ENCODE results near the gene FAM209B. TPM values are rescaled to one million over a fixed set of nuclear protein-coding genes. Genes with fewer than 3 reads are reported as not detected.

The FAM209B gene
- total RNA-seq, 1 donor from 2014 or later: not detected

GRCh38 chr20:56566621-56567020 lies 33.6 kb downstream of the FAM209B start:
- DNase-seq (no peak), ATAC-seq (no peak)
- no peaks in the 10 kb centered on the region for H3K36me3 ChIP-seq
- no peak for TF ChIP-seq CTCF (IDR thresholded peaks at IDR 0.05)
- H3K4me3 ChIP-seq: no peak overlapping the region
- no peaks in the 10 kb centered on the region for H3K4me1 ChIP-seq
- intact Hi-C loops (cut with DNase I): no loop called here
- no peaks in the 10 kb centered on the region for H3K27me3 ChIP-seq
- no peaks in the 10 kb centered on the region for H3K9me3 ChIP-seq
- H3K27ac ChIP-seq: no peak overlapping the region

GRCh38 chr20:56570832-56571231 lies 37.8 kb downstream of the FAM209B start:
- TF ChIP-seq CTCF (IDR thresholded peaks at IDR 0.05): no peak
- Histone ChIP-seq H3K36me3 (no peaks in the 10 kb centered on the region), H3K4me1 (no peaks in the 10 kb centered on the region), H3K9me3 (no peaks in the 10 kb centered on the region), H3K27ac (no peak overlapping the region), H3K4me3 (no peak overlapping the region), H3K27me3 (no peaks in the 10 kb centered on the region)
- intact Hi-C loops (cut with DNase I): no loop called here
- ATAC-seq (no peak), DNase-seq (no peak)

DNA sequence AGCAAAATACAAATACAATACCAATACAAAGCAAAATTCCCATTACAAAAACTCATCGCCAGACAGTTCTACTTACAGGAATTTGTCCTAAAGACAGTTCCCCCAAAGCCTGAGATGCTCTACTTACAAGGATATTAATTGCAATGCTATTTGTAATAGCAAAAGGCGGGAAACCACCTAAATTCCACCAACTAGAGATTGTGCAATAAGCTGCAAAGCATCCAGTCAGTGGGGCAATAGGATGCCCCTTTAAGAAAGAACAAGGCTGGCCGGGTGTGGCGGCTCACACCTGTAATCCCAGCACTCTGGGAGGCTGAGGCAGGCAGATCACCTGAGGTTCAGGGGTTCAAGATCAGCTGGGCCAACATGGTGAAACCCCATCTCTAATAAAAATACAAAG lies 39.1 kb downstream of the FAM209B start:
- Histone ChIP-seq H3K27ac (no peak overlapping the region), H3K4me1 (no peaks in the 10 kb centered on the region), H3K9me3 (no peaks in the 10 kb centered on the region), H3K36me3 (no peaks in the 10 kb centered on the region), H3K4me3 (no peak overlapping the region), H3K27me3 (no peaks in the 10 kb centered on the region)
- DNase-seq (no peak), ATAC-seq (no peak)
- intact Hi-C loops (cut with DNase I): no loop called here
- TF ChIP-seq CTCF (IDR thresholded peaks at IDR 0.05): no peak

DNA sequence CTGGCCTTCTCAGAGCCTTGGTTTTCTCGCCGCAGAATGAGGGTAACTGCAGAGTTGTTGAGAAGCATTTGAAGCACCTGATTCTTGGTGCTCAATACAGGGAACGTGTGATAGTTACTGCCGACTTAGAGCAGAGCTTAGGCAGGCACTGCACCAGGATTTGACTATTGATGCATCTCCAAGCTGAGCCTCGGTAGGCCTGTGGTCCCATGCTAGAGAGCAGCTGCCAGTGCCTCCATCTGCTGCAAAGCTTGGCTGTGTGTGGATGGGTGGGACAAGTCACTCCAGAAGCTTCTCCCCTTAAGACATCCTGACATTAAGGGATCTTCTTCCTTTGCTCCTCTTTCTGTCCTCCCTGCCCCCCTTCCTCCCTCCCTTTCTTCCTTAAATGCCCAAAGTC lies 40.9 kb downstream of the FAM209B start:
- no peak for ATAC-seq
- TF ChIP-seq CTCF (IDR thresholded peaks at IDR 0.05): no peak
- intact Hi-C loops (cut with DNase I): no loop called here
- Histone ChIP-seq H3K27ac (no peak overlapping the region), H3K27me3 (no peaks in the 10 kb centered on the region), H3K4me3 (no peak overlapping the region), H3K4me1 (no peaks in the 10 kb centered on the region), H3K36me3 (no peaks in the 10 kb centered on the region), H3K9me3 (no peaks in the 10 kb centered on the region)
- DNase-seq: no peak

DNA sequence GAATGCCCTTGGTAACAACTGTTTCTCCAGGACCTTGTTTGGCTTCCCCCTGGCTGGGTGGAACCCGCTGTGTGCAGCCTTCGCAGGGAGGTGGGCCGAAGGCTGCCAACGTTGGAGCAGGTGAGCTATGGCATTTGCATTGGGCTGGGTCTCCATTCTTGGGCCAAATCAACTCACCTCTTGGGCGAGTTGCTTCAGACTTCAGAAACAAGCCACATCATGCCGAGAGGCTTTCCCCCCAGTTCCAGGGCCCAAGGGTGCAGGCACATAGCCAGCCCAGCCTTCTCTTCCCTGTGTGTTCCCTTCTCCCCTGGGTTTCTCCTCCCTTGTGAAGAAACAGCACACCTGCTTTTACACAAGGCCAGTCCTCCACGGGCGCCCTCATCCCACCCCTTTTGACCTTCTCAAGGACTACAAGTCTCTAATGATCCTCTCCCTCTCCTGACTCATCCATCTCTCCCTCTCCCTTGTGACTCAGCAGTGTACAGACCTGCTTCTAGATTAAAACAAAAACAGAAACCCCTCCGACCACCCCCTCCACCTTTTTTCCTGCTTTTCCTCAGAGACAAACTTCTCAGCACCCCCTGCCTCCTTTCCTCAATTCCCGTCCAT lies 41.6 kb downstream of the FAM209B start:
- DNase-seq: no peak
- TF ChIP-seq CTCF (IDR thresholded peaks at IDR 0.05): no peak
- Histone ChIP-seq H3K9me3 (no peaks in the 10 kb centered on the region), H3K36me3 (no peaks in the 10 kb centered on the region), H3K27me3 (no peaks in the 10 kb centered on the region), H3K27ac (no peak overlapping the region), H3K4me3 (no peak overlapping the region), H3K4me1 (no peaks in the 10 kb centered on the region)
- ATAC-seq: no peak
- intact Hi-C loops (cut with DNase I): no loop called here

DNA sequence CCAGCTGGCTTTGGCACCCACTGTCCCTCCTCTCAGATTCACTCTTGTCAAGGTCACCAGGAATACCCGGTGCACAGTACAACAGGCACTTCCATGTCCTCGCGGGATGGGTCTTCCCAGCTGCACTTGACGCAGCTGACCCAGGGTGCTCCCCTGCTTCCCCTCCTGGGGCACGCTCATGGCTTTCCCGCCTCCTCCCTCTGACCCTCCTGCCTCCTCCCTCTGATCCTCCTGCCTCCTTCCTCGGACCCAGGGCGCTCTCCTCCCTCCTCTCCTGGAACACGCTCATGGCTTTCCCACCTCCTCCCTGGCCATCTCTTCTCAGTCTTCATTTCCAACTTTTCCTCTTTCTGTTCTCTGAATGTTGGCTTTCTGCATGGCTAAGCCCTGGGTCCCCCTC lies 42.1 kb downstream of the FAM209B start:
- no peak overlapping the region for H3K27ac ChIP-seq
- H3K36me3 ChIP-seq: no peaks in the 10 kb centered on the region
- no peak for TF ChIP-seq CTCF (IDR thresholded peaks at IDR 0.05)
- DNase-seq (no peak), ATAC-seq (no peak)
- H3K4me1 ChIP-seq: no peaks in the 10 kb centered on the region
- H3K27me3 ChIP-seq: no peaks in the 10 kb centered on the region
- H3K9me3 ChIP-seq: no peaks in the 10 kb centered on the region
- H3K4me3 ChIP-seq: no peak overlapping the region
- intact Hi-C loops (cut with DNase I): no loop called here
